Tibial artery (tissue), 4 donors: ENCODE measurements around the gene TRPV3.
"Not testable (repeated sequence)": the region's sequence is repeated elsewhere in the genome, so short reads cannot be mapped to it uniquely, and the experiment has no call there.

Experiments
- DNase-seq, 2 donors: peaks; one replicate each; pipeline ENCODE4 v3.0.0-alpha.2; 2019
- H3K27ac ChIP-seq, 2 donors: fragments of 200-600 bp; sonication (generic) in 1 of 2; 1 replicate in 1 of 2; 2 replicates in 1 of 2; pipeline ENCODE4 v1.5.1; 2018 to 2019; ENCODE audit warnings: mild to moderate bottlenecking in 1 of 2
- H3K27me3 ChIP-seq, 2 donors: fragments of 200-600 bp; sonication (generic) in 1 of 2; one replicate each; pipeline versions ENCODE4 v1.5.1 to v1.6.0; 2016 to 2019
- H3K36me3 ChIP-seq, 3 donors: fragments of 200-600 bp; sonication (generic) in 2 of 3; one replicate each; pipeline ENCODE4 v1.5.1; 2016 to 2019; ENCODE audit warnings: mild to moderate bottlenecking in 2 of 3
- H3K4me1 ChIP-seq, 4 donors: fragments of 200-600 bp; sonication (generic) in 2 of 4; 1 replicate in 3 of 4; 2 replicates in 1 of 4; pipeline ENCODE4 v1.5.1; 2016 to 2019
- H3K4me3 ChIP-seq, 2 donors: fragments of 200-600 bp; sonication (generic) in 1 of 2; 1 replicate in 1 of 2; 2 replicates in 1 of 2; pipeline ENCODE4 v1.5.1; 2018 to 2019; ENCODE audit warnings: mild to moderate bottlenecking in 2 of 2
- H3K9me3 ChIP-seq, 3 donors: fragments of 200-600 bp; sonication (generic) in 1 of 3; one replicate each; pipeline ENCODE4 v1.5.1; 2016 to 2019
- CTCF ChIP-seq, 2 experiments: fragments of 200-600 bp in 1 of 2; fragments of 450-650 bp in 1 of 2; IDR thresholded peaks; one replicate each; pipeline ENCODE4 v1.5.1; 2017 to 2019; ENCODE audit warnings: antibody characterized with exemption in 2 of 2, mild to moderate bottlenecking in 1 of 2, moderate library complexity in 1 of 2
- intact Hi-C: fragments of 100-400 bp; cut with DNase I; formaldehyde crosslinking; loops from one replicate; pipeline ENCODE4 v1.15.0; 2023; ENCODE audit warnings: low total_unique reads

The TRPV3 gene

DNA sequence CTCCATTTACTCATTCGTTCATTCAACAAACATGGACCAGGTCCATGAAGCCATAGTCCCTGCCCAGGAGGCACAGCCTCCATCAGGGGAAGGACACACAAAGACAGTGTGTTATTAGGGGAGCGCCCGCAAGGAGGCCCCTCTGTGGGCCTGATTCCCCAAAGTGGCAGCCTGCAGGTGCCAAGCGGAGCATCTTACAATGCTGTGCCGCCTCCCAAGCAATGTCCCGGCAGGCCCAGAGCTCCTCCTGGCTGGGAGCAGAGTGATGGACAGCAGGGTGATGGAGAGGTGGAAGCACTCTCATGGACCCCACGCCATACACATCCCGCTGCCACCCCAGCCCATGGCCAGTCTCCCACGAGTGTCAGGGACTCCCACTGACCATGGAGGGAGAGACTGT is 25.8 kb upstream of the TRPV3 start:
- intact Hi-C loops: no loop called here
- no peak for DNase-seq
- no peaks in the 10 kb centered on the region for H3K27me3 ChIP-seq
- no peak overlapping the region for H3K27ac ChIP-seq
- H3K36me3 ChIP-seq: peaks cover 33 to 72% (median 48%) of the 10 kb centered on the region in 3 donors
- H3K4me1 ChIP-seq: no peaks in the 10 kb centered on the region
- H3K9me3 ChIP-seq: no peaks in the 10 kb centered on the region
- TF ChIP-seq CTCF (IDR thresholded peaks at IDR 0.05): no peak
- H3K4me3 ChIP-seq: no peak overlapping the region

DNA sequence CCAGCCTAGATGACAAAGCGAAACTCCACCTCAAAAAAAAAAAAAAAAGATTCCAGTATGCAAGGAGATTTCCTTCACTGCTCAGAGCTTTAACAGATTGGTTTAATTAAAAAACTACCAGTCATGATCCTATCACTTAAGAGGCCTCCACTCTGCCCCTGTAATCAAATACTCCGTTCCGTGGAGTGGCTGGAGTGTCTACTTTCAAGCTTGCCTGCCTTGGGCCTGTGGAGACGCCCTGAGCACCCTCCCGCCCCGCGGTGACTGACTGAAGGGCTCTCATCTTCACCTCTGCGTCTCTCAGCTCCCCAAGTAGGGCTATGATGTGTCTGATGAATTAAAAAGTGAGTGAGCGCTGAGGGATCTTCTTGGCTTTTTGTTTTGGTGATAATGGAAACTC is 25.3 kb upstream of the TRPV3 start:
- Histone ChIP-seq H3K27me3 (no peaks in the 10 kb centered on the region), H3K27ac (no peak overlapping the region), H3K4me3 (no peak overlapping the region), H3K36me3 (peaks cover 28 to 70% (median 43%) of the 10 kb centered on the region in 3 donors), H3K9me3 (no peaks in the 10 kb centered on the region), H3K4me1 (no peaks in the 10 kb centered on the region)
- no peak for TF ChIP-seq CTCF (IDR thresholded peaks at IDR 0.05)
- DNase-seq: no peak
- intact Hi-C loops: no loop called here

- H3K4me1 ChIP-seq, H3K27ac ChIP-seq, DNase-seq, H3K9me3 ChIP-seq, H3K27me3 ChIP-seq, H3K4me3 ChIP-seq, intact Hi-C loops: not testable (repeated sequence)
- H3K36me3 ChIP-seq: peaks cover 7 to 55% (median 22%) of the 10 kb centered on the region in 3 donors
Observed at GRCh38 chr17:3578667-3579066, 21.1 kb upstream of the TRPV3 start.

- no peak for DNase-seq
- H3K9me3 ChIP-seq: no peaks in the 10 kb centered on the region
- intact Hi-C loops: no loop called here
- no peak overlapping the region for H3K4me3 ChIP-seq
- H3K36me3 ChIP-seq: peaks cover 7 to 59% (median 33%) of the 10 kb centered on the region in 3 donors
- no peaks in the 10 kb centered on the region for H3K4me1 ChIP-seq
- no peak for TF ChIP-seq CTCF (IDR thresholded peaks at IDR 0.05)
- no peak overlapping the region for H3K27ac ChIP-seq
- H3K27me3 ChIP-seq: no peaks in the 10 kb centered on the region
Observed at GRCh38 chr17:3576970-3577369, 19.4 kb upstream of the TRPV3 start.

- no peak overlapping the region for H3K27ac ChIP-seq
- TF ChIP-seq CTCF (IDR thresholded peaks at IDR 0.05): no peak
- H3K4me3 ChIP-seq: no peak overlapping the region
- peaks cover 7 to 72% (median 48%) of the 10 kb centered on the region in 3 donors for H3K36me3 ChIP-seq
- no peaks in the 10 kb centered on the region for H3K4me1 ChIP-seq
- no peak for DNase-seq
- no peaks in the 10 kb centered on the region for H3K27me3 ChIP-seq
- no peaks in the 10 kb centered on the region for H3K9me3 ChIP-seq
- intact Hi-C loops: no loop called here
Observed at GRCh38 chr17:3575511-3575910, 17.9 kb upstream of the TRPV3 start.

DNA sequence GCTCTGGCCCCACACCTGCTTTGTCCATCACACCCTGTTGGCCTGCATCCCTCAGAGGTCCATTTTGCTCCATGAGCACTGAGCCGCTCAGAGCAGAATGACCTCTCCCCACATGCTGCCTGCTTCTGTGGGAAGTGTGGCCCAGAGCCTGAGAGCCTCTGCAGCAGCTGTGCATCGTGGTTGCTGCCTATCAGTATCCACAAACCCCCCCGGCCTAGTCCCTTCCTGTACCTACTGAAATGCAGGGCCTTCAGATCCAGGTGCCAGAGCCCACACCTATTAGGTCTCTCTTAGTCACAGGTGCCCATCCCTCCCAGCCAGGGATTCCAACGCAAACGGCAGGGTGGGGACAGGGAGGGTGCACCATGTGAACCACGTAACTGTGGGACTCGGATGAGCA is 16.6 kb upstream of the TRPV3 start:
- Histone ChIP-seq H3K27me3 (no peaks in the 10 kb centered on the region), H3K9me3 (no peaks in the 10 kb centered on the region), H3K27ac (no peak overlapping the region), H3K4me3 (no peak overlapping the region), H3K36me3 (peaks cover 7 to 72% (median 38%) of the 10 kb centered on the region in 3 donors), H3K4me1 (no peaks in the 10 kb centered on the region)
- no peak for TF ChIP-seq CTCF (IDR thresholded peaks at IDR 0.05)
- intact Hi-C loops: no loop called here
- DNase-seq: no peak
